H1 (cell line): ENCODE results near the gene KATNBL1. TPM values are rescaled to one million over a fixed set of nuclear protein-coding genes. Genes with fewer than 3 reads are reported as not detected.

Experiments used
- CTCF ChIA-PET: fragments of 300-600 bp; sonication (Branson Sonifier 250); formaldehyde crosslinking; loops from one replicate; lab custom pipeline; 2021; ENCODE audit not compliant: partially characterized antibody; lab: Charles Lee
- POLR2A ChIA-PET: fragments of 300-600 bp; sonication (Branson Sonifier 250); formaldehyde crosslinking; loops from one replicate; lab custom pipeline; 2021; ENCODE audit warnings: inconsistent platforms; ENCODE audit not compliant: partially characterized antibody; lab: Charles Lee
- DNase-seq, 2 experiments: peaks; one replicate each; pipeline versions ENCODE4 v3.0.0 to v3.0.0-alpha.2; 2010 to 2022; ENCODE audit warnings: low spot score in 2 of 2, low read depth in 1 of 2, mixed read lengths in 1 of 2
- FAIRE-seq: peaks from 2 replicates; lab custom pipeline; 2011; peaks lifted over from hg19 to GRCh38; lab: Jason Lieb, UNC
- H2AFZ ChIP-seq: 2 replicates; pipeline ENCODE4 v1.8.1; 2012; ENCODE audit warnings: low read length, inconsistent platforms
- H2AK5ac ChIP-seq: 2 replicates; pipeline ENCODE4 v1.6.1; 2013; ENCODE audit warnings: low read depth, low read length
- H2BK120ac ChIP-seq: replicated peaks from 2 replicates; pipeline ENCODE3; 2013; ENCODE audit warnings: low read depth, low read length, inconsistent platforms
- H2BK12ac ChIP-seq: 2 replicates; pipeline ENCODE4 v1.6.1; 2013; ENCODE audit warnings: low read depth, low read length
- H2BK15ac ChIP-seq: 2 replicates; pipeline ENCODE4 v1.6.1; 2013; ENCODE audit warnings: low read length
- H2BK20ac ChIP-seq: 2 replicates; pipeline ENCODE4 v1.6.1; 2013; ENCODE audit warnings: low read length
- H2BK5ac ChIP-seq: 2 replicates; pipeline ENCODE4 v1.6.1; 2013; ENCODE audit warnings: low read depth, low read length
- H3K14ac ChIP-seq: 2 replicates; pipeline ENCODE4 v1.6.1; 2013; ENCODE audit warnings: inconsistent platforms; ENCODE audit not compliant: insufficient read length
- H3K18ac ChIP-seq: 2 replicates; pipeline ENCODE4 v1.6.1; 2013; ENCODE audit warnings: low read length; ENCODE audit errors: extremely low read depth
- H3K23ac ChIP-seq: 2 replicates; pipeline ENCODE4 v1.6.1; 2013; ENCODE audit warnings: inconsistent platforms; ENCODE audit not compliant: insufficient read length
- H3K23me2 ChIP-seq: 2 replicates; pipeline ENCODE4 v1.6.1; 2013; ENCODE audit warnings: low read depth, low read length
- H3K27ac ChIP-seq: 2 replicates; pipeline ENCODE4 v1.6.1; 2011; ENCODE audit warnings: low read depth, low read length, inconsistent platforms
- H3K27me3 ChIP-seq, 4 experiments: replicated peaks in 1 of 4; 1 replicate in 1 of 4; 2 replicates in 3 of 4; pipeline versions ENCODE4 v1.6.1 to v1.8.1; 2011 to 2013; ENCODE audit warnings: low read length in 3 of 4, mild to moderate bottlenecking in 3 of 4, inconsistent platforms in 2 of 4, mixed read lengths in 2 of 4, moderate library complexity in 1 of 4; ENCODE audit not compliant: control insufficient read depth in 3 of 4, insufficient read depth in 3 of 4; ENCODE audit errors: extremely low read depth in 1 of 4
- H3K36me3 ChIP-seq, 4 experiments: 2 replicates each; pipeline versions ENCODE4 v1.6.1 to v1.8.1; 2011 to 2013; ENCODE audit warnings: mild to moderate bottlenecking in 4 of 4, low read length in 3 of 4, moderate library complexity in 2 of 4, control low read depth in 1 of 4, inconsistent platforms in 1 of 4; ENCODE audit not compliant: insufficient read depth in 4 of 4, control insufficient read depth in 2 of 4
- H3K4ac ChIP-seq: replicated peaks from 2 replicates; pipeline ENCODE3; 2013; ENCODE audit warnings: low read length, low read depth, mixed read lengths, inconsistent platforms; ENCODE audit not compliant: insufficient read length
- H3K4me1 ChIP-seq, 4 experiments: replicated peaks in 1 of 4; 1 replicate in 1 of 4; 2 replicates in 3 of 4; pipeline versions ENCODE4 v1.6.1 to v1.8.1; 2011 to 2013; ENCODE audit warnings: low read length in 3 of 4, inconsistent platforms in 2 of 4, mixed read lengths in 1 of 4; ENCODE audit not compliant: insufficient read depth in 4 of 4, control insufficient read depth in 3 of 4
- H3K4me2 ChIP-seq, 2 experiments: 2 replicates each; pipeline versions ENCODE4 v1.6.1 to v1.8.1; 2011 to 2013; ENCODE audit warnings: low read depth in 2 of 2, low read length in 2 of 2, control low read depth in 1 of 2, inconsistent platforms in 1 of 2, mild to moderate bottlenecking in 1 of 2; ENCODE audit not compliant: insufficient read depth in 1 of 2
- H3K4me3 ChIP-seq, 4 experiments: fragments of 200-600, 300-600 bp in 1 of 4; sonication (generic), shearing (Covaris generic), sonication (Bioruptor Twin) in 1 of 4; 2 replicates each; pipeline versions ENCODE4 v1.5.1 to v1.8.1; 2011 to 2016; ENCODE audit warnings: low read length in 4 of 4, low read depth in 3 of 4, control low read depth in 2 of 4, inconsistent platforms in 2 of 4, mild to moderate bottlenecking in 2 of 4, mixed read lengths in 1 of 4, moderate library complexity in 1 of 4; ENCODE audit not compliant: insufficient read depth in 2 of 4; ENCODE audit errors: extremely low read depth in 1 of 4
- H3K56ac ChIP-seq: replicated peaks from 2 replicates; pipeline ENCODE3; 2013; ENCODE audit warnings: low read depth, mild to moderate bottlenecking, mixed read lengths, low read length, inconsistent platforms; ENCODE audit not compliant: insufficient read length
- H3K79me1 ChIP-seq: 2 replicates; pipeline ENCODE4 v1.6.1; 2013; ENCODE audit warnings: low read depth, low read length, control low read depth
- H3K79me2 ChIP-seq, 2 experiments: 2 replicates each; pipeline versions ENCODE4 v1.6.1 to v1.8.1; 2012 to 2013; ENCODE audit warnings: low read length in 2 of 2, mild to moderate bottlenecking in 2 of 2, inconsistent platforms in 1 of 2; ENCODE audit not compliant: insufficient read depth in 2 of 2, control insufficient read depth in 1 of 2
- H3K9ac ChIP-seq, 4 experiments: replicated peaks in 1 of 4; 1 replicate in 1 of 4; 2 replicates in 3 of 4; pipeline versions ENCODE4 v1.6.1 to v1.8.1; 2011 to 2013; ENCODE audit warnings: low read depth in 3 of 4, low read length in 3 of 4, control low read depth in 2 of 4, mild to moderate bottlenecking in 2 of 4, moderate library complexity in 2 of 4, inconsistent platforms in 1 of 4; ENCODE audit errors: extremely low read depth in 1 of 4
- H3K9me3 ChIP-seq, 2 experiments: 2 replicates each; pipeline versions ENCODE4 v1.6.1 to v1.8.1; 2012 to 2013; ENCODE audit warnings: mild to moderate bottlenecking in 2 of 2, moderate library complexity in 2 of 2, control low read depth in 1 of 2, inconsistent platforms in 1 of 2, low read depth in 1 of 2, low read length in 1 of 2, mixed read lengths in 1 of 2; ENCODE audit not compliant: insufficient read depth in 2 of 2
- H4K20me1 ChIP-seq, 2 experiments: replicated peaks in 1 of 2; 2 replicates each; pipeline versions ENCODE3 to v1.8.1; 2011 to 2013; ENCODE audit warnings: inconsistent platforms in 2 of 2, low read length in 2 of 2, mild to moderate bottlenecking in 1 of 2; ENCODE audit not compliant: insufficient read depth in 2 of 2, control insufficient read depth in 1 of 2
- H4K5ac ChIP-seq: 2 replicates; pipeline ENCODE4 v1.6.1; 2013; ENCODE audit warnings: low read length, low read depth, mixed read lengths, inconsistent platforms; ENCODE audit not compliant: insufficient read length
- H4K8ac ChIP-seq: 2 replicates; pipeline ENCODE4 v1.8.0; 2013; ENCODE audit warnings: mild to moderate bottlenecking, moderate library complexity, low read length, inconsistent platforms; ENCODE audit not compliant: insufficient read depth; ENCODE audit errors: extremely low read depth
- H4K91ac ChIP-seq: replicated peaks from 2 replicates; pipeline ENCODE3; 2013; ENCODE audit warnings: low read length, mixed read lengths, inconsistent platforms; ENCODE audit not compliant: insufficient read length
- BACH1 ChIP-seq: IDR thresholded peaks from 2 replicates; pipeline ENCODE4 v1.6.1; 2012; ENCODE audit warnings: low read length, improper control_type of control experiment
- GABPA ChIP-seq: IDR thresholded peaks from 2 replicates; pipeline ENCODE4 v1.6.1; 2011; ENCODE audit warnings: mild to moderate bottlenecking, low read length, moderate library complexity, borderline replicate concordance; ENCODE audit not compliant: insufficient read depth
- JUND ChIP-seq: IDR thresholded peaks from 2 replicates; pipeline ENCODE4 v1.6.1; 2011; ENCODE audit warnings: mild to moderate bottlenecking, improper control_type of control experiment, low read length
- KDM5A ChIP-seq: fragments of 200-600 bp; IDR thresholded peaks from 2 replicates; pipeline ENCODE4 v1.7.1; 2012; ENCODE audit warnings: mild to moderate bottlenecking, low read length, inconsistent platforms, mixed read lengths
- MAFK ChIP-seq: IDR thresholded peaks from 2 replicates; pipeline ENCODE4 v1.6.1; 2012; ENCODE audit warnings: low read depth, mild to moderate bottlenecking, improper control_type of control experiment, low read length
- WGBS, 2 experiments: shearing (Covaris generic) in 1 of 2; methylation state at CpG; one replicate each; pipeline versions ENCODE4 v1.1.6 to v1.1.7; 2013 to 2015; ENCODE audit warnings: low lambda C conversion rate in 2 of 2, mixed read lengths in 2 of 2, inconsistent platforms in 1 of 2, low coverage in 1 of 2, missing lambda C conversion rate in 1 of 2; ENCODE audit not compliant: insufficient replicate concordance in 2 of 2, insufficient coverage in 1 of 2, insufficient read length in 1 of 2; ENCODE audit errors: extremely low coverage in 1 of 2, missing lambda C conversion rate in 1 of 2; 5-methylcytosine and 5-hydroxymethylcytosine counted together
- polyA plus RNA-seq, 7 experiments: library from polyadenylated mRNA; depleted of rRNA in 3 of 7; stranded (reverse) in 5 of 7; unstranded in 2 of 7; fragments of >200 nt in 5 of 7; fragments of 200-250 nt in 2 of 7; gene quantifications; 1 replicate in 5 of 7; 2 replicates in 1 of 7; 4 replicates in 1 of 7; pipeline versions ENCODE4 v1.2.1 to v1.2.3, GENCODE V29; 2011 to 2013; ENCODE audit warnings: missing spikeins in 2 of 7, mixed read lengths in 2 of 7
- total RNA-seq: library from RNA; stranded (reverse); fragmentation: NEBNext Ultra II Directional; extraction: Animal tissue kit (Norgen Biotek cat#: 25700); gene quantifications from 2 replicates; pipeline ENCODE4 v1.2.1, GENCODE V29; 2021

The KATNBL1 gene
- total and polyA plus RNA-seq, 2 of the 8 experiments (the other 6 are each of a cell fraction or from before 2014, with no cell fraction given) = 14.2 to 51.4 TPM

DNA sequence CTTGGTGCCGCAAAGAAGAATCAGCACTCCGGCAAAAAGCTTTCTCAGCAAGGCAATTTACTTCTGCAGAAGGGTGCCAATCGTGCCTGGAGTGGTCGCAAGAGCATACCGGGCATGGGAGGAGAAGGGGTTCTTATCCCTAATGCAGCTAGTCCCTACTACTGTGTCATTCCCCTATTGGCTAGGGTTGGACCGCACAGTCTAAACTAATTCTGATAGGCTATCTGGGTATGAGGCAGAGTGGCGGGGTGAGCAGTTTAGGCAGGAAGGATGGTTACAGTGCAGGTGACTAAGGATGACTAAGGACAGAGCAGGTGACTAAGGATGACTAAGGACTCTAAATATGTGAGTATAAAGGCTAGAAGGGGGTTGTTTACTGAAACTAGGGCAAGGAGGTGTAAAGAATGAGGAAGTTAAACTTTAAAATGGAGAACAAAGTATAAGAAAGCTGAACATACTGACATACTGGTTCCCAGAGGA is 55.1 kb downstream of the KATNBL1 start:
- Histone ChIP-seq H4K8ac (no peak overlapping the region), H2BK20ac (no peak overlapping the region), H3K56ac (no peak overlapping the region), H3K4me2 (no peak overlapping the region), H3K27ac (no peak overlapping the region), H3K4me3 (no peak overlapping the region), H2BK120ac (no peak overlapping the region), H3K79me2 (no peaks in the 10 kb centered on the region), H2BK12ac (no peak overlapping the region), H2AK5ac (no peak overlapping the region), H2BK5ac (no peak overlapping the region), H3K9me3 (no peaks in the 10 kb centered on the region), H3K14ac (no peak overlapping the region), H4K5ac (no peak overlapping the region), H2BK15ac (no peak overlapping the region), H4K20me1 (no peaks in the 10 kb centered on the region), H2AFZ (no peak overlapping the region), H3K18ac (no peak overlapping the region), H3K23me2 (no peaks in the 10 kb centered on the region; the same call in 1 of the 2 replicates), H3K27me3 (no peaks in the 10 kb centered on the region), H3K4ac (no peak overlapping the region), H3K36me3 (peaks cover 0 to 42% (median 5%) of the 10 kb centered on the region in 4 experiments; a peak in 7 of 8 replicates), H3K9ac (no peak overlapping the region), H3K4me1 (peaks cover 0 to 3% (median 0%) of the 10 kb centered on the region in 4 experiments; a peak in 1 of 7 replicates), H4K91ac (no peak overlapping the region), H3K23ac (no peak overlapping the region), H3K79me1 (no peaks in the 10 kb centered on the region)
- WGBS, 2 experiments = 86% methylated on average over 7 of the region's 7 CpGs; no CpG with 5 or more reads in 1 of the 2 experiments
- TF ChIP-seq JUND (0 out of 2 replicates have a peak, but pooled peaks have one; percentile 36), GABPA (no peak), BACH1 (peak; percentile 84), MAFK (peak; percentile 79), KDM5A (no peak)
- ChIA-PET POLR2A (interaction anchor here (1.2 to 1.5 kb wide), 2 partner anchors 11 to 15 kb away, joined by 3 to 4 read pairs; no protein-coding TSS in a partner anchor), CTCF (interaction anchor here (0.9 to 3.9 kb wide), 4 partner anchors 11 to 92 kb away, joined by 3 to 21 read pairs (median 4); no protein-coding TSS in a partner anchor)
- DNase-seq (no peak), FAIRE-seq (no peak)
